Suppressor macrophage treated with lipopolysaccharide for 4 hours (primary cell): Measurements from ENCODE around the gene RARG.

Experiments used
- DNase-seq: peaks from one replicate; pipeline ENCODE4 v3.0.0-alpha.2; 2020

RARG gene

GRCh38 chr12:53231921-53232645 lies at the start of gene RARG:
TSS of gene RARG (minus strand) at chr12:53232209. CDS start at chr12:53227545, 4,664 bp downstream.
- DNase-seq = no peak

GRCh38 chr12:53279888-53280498 lies 48.0 kb upstream of the RARG start:
- DNase-seq = no peak

GRCh38 chr12:53279283-53279869 lies 47.4 kb upstream of the RARG start:
- no peak for DNase-seq

- no peak for DNase-seq
These were observed 46.0 kb upstream of the RARG start for GRCh38 chr12:53277981-53278380.

- DNase-seq = no peak
These were observed 44.5 kb upstream of the RARG start for GRCh38 chr12:53276511-53276910.

- no peak for DNase-seq
These were observed 42.4 kb upstream of the RARG start for GRCh38 chr12:53274445-53274844.

- DNase-seq = peak; percentile 14
These were observed 36.9 kb upstream of the RARG start for GRCh38 chr12:53268630-53269562.

- peak; percentile 96 for DNase-seq
These were observed 36.1 kb upstream of the RARG start, which contains the start of gene ESPL1 for GRCh38 chr12:53267999-53268629. TSS of gene ESPL1 (plus strand) at chr12:53268299. CDS start at chr12:53268767, 468 bp downstream.

GRCh38 chr12:53267306-53267998 lies 35.4 kb upstream of the RARG start:
- peak; percentile 66 for DNase-seq

- no peak for DNase-seq
These were observed 33.8 kb upstream of the RARG start for GRCh38 chr12:53265783-53266182.

- no peak for DNase-seq
These were observed 27.9 kb upstream of the RARG start for GRCh38 chr12:53259891-53260290.

GRCh38 chr12:53258541-53259539 lies 26.8 kb upstream of the RARG start:
- DNase-seq = no peak

GRCh38 chr12:53255996-53256395 lies 24.0 kb upstream of the RARG start:
- DNase-seq = peak; percentile 59

- DNase-seq = no peak
These were observed 23.0 kb upstream of the RARG start for GRCh38 chr12:53254816-53255545.

GRCh38 chr12:53253298-53253697 lies 21.3 kb upstream of the RARG start:
- no peak for DNase-seq

- peak; percentile 34 for DNase-seq
These were observed 20.4 kb upstream of the RARG start for GRCh38 chr12:53252349-53252916.

GRCh38 chr12:53251477-53252348 lies 19.7 kb upstream of the RARG start:
- peak; percentile 84 for DNase-seq

- DNase-seq = no peak
These were observed 13.3 kb upstream of the RARG start for GRCh38 chr12:53245286-53245685.
